GM06990 (cell line): ENCODE results near the gene DNAH2.

Experiments used
- DNase-seq: peaks from one replicate; pipeline ENCODE4 v3.0.0-alpha.2; 2011; ENCODE audit not compliant: insufficient read length; ENCODE audit errors: extremely low read depth
- H3K27me3 ChIP-seq: replicated peaks from 2 replicates; pipeline ENCODE4 v1.6.0; 2011; ENCODE audit warnings: low read length; ENCODE audit not compliant: control insufficient read depth, insufficient read depth
- H3K36me3 ChIP-seq: 2 replicates; pipeline ENCODE4 v1.5.1; 2011; ENCODE audit warnings: low read length; ENCODE audit not compliant: control insufficient read depth, insufficient read depth
- H3K4me3 ChIP-seq: replicated peaks from 2 replicates; pipeline ENCODE4 v1.5.1; 2011; ENCODE audit warnings: low read depth, mild to moderate bottlenecking, control low read depth, low read length
- TF ChIP-seq, protein P1 (sequence below): IDR thresholded peaks from 2 replicates; pipeline ENCODE4 v1.5.1; 2011; ENCODE audit warnings: low read length, control low read depth, mild to moderate bottlenecking, inconsistent platforms; ENCODE audit not compliant: insufficient read depth, poor library complexity, severe bottlenecking

Gene DNAH2

DNA sequence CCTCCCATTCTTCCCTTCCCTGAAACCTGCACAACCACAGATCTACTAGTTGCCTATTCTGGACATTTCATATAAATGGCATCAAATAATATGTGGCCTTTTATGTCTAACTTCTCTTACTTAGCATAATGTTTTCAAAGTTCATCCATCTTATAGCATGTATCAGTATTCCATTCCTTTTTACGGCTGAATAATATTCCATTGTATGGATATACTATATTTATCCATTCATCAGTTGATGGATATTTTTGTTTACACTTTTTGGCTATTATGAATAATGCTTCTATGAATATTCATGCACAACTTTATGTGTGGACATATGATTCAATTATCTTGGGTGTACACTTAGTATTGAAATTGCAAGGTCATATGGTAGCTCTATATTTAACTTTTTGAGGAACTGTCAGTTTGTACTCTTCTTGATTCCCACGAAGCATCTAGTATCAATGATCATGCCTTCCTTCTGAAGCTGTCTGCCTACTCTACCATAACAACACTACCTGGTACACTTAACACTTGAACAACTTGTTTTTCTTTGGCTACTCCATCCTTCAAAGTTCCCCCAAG is 158.3 kb downstream of the DNAH2 start:
- no peak for DNase-seq
- no peaks in the 10 kb centered on the region for H3K27me3 ChIP-seq
- no peak overlapping the region for H3K4me3 ChIP-seq
- TF ChIP-seq, protein P1, sequence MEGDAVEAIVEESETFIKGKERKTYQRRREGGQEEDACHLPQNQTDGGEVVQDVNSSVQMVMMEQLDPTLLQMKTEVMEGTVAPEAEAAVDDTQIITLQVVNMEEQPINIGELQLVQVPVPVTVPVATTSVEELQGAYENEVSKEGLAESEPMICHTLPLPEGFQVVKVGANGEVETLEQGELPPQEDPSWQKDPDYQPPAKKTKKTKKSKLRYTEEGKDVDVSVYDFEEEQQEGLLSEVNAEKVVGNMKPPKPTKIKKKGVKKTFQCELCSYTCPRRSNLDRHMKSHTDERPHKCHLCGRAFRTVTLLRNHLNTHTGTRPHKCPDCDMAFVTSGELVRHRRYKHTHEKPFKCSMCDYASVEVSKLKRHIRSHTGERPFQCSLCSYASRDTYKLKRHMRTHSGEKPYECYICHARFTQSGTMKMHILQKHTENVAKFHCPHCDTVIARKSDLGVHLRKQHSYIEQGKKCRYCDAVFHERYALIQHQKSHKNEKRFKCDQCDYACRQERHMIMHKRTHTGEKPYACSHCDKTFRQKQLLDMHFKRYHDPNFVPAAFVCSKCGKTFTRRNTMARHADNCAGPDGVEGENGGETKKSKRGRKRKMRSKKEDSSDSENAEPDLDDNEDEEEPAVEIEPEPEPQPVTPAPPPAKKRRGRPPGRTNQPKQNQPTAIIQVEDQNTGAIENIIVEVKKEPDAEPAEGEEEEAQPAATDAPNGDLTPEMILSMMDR = no peak
- H3K36me3 ChIP-seq = peaks cover 2% of the 10 kb centered on the region; the same call in 1 of the 2 replicates

DNA sequence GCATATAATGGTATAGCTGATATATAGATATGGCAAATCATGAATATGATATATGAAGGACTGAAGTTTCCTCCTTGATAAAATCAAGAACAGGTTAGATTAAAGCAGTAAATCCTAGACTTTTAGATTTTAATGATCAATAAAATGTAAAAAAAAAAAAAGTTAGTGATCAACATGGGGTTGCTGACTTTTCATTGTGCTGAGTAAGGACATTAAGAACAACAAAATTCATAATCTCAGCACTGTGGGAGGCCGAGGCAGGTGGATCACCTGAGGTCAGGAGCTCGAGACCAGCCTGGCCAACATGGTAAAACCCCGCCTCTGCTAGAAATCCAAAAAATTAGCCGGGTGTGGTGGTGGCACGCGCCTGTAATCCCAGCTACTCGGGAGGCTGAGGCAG is 160.7 kb downstream of the DNAH2 start:
- TF ChIP-seq, protein P1 = no peak
- DNase-seq = no peak
- H3K4me3 ChIP-seq = no peak overlapping the region
- no peaks in the 10 kb centered on the region for H3K27me3 ChIP-seq
- peaks cover 7% of the 10 kb centered on the region for H3K36me3 ChIP-seq

DNA sequence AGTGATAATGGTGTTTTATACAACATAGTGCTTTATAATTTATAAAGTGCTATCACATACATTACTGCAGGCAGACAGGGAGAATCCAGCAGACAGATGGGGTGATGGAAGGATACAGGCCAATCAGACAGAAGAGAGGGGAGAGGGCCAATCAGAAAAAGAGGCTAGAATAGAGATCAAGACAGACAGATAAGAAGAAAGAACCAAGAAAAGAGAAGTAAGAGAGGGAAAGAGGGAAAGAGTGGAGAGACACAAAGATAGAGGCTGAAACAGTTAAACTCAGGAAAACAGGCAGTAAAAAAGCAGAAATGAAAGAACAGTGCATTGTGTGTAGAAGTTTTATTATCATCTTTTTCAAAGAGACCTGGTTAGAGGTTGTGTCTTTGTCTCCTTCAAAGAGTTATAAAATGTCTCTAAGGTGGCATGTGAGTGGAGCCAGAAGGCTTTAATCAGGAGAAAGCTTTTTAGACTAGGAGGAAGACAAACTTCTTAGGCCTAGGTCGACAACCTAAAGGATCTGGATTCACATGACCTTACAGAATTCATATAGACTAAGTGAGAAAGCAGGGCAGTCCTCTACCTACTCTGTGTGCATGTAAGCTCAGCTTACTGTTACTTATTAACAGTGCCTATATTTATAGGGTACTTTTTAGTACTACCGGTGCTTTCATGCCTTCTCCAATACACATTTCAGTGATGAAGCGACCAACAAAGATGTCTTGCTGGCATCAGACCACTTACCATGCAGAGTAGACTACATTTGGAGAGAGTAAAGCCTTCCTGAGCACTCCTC is 162.7 kb downstream of the DNAH2 start:
- Histone ChIP-seq H3K27me3 (no peaks in the 10 kb centered on the region), H3K4me3 (no peak overlapping the region), H3K36me3 (peaks cover 7% of the 10 kb centered on the region)
- no peak for DNase-seq
- TF ChIP-seq, protein P1 = no peak

DNA sequence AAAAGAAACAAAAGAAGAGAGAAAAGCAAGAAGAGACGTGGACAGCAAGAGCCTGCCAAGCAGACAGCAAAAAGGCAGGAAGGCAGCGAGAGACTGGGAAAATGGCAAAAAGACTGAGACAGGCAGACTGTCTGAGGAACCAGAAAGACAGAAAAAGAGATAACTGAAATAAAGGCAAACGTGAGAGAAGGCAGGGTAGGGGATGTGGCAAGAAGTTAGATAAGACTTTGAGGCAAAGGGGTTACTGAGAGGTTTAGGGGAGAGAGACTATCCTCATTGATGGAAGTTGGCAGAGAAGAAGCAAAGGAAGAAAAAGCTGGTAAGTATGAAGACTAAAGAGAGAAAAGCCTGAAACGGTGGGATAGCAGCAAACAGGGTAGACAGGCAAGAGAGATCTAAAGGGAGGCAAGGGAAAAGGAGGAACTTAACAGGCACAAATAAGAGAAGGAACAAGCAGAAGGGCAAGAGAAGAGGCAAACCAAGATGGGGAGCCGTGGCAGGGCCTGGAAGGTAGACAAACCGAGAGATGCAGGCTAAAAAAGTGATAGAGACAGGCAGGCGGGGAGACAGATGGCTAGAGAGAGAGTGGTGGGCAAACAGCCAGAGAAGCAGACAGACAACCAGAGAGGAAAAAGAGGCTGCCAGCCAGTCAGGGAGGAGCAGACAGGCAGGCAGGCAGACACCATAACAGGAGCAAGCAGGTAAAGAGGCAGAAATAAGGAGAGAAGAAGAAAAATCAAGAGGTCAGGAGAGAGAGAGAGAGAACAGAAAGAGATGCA is 163.9 kb downstream of the DNAH2 start:
- DNase-seq = no peak
- H3K27me3 ChIP-seq = no peaks in the 10 kb centered on the region
- TF ChIP-seq, protein P1 = no peak
- H3K36me3 ChIP-seq = peaks cover 7% of the 10 kb centered on the region
- H3K4me3 ChIP-seq = no peak overlapping the region

DNA sequence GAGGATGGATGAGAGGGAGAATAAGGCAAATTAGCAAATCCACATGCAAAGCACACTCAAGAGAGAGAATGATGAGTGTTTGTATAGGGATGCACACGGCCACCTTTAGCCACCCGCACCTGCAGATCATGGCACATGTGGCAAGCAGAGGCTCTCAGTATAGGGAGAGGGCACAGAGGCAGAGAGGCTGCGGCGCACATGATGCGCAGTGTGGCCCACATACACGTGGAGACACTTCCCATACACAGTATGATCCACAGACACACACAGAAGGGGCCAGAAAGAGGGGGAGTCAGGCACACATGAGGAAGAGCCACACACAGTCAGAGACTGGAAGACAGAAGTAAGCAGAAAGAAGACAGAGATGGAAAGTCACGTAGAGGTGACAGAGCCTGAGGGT is 164.5 kb downstream of the DNAH2 start:
- TF ChIP-seq, protein P1 = no peak
- DNase-seq = no peak
- Histone ChIP-seq H3K27me3 (no peaks in the 10 kb centered on the region), H3K4me3 (no peak overlapping the region), H3K36me3 (peaks cover 7% of the 10 kb centered on the region)
